B cell (primary cell): Measurements from ENCODE around the gene DLGAP3. TPM values are rescaled to one million over a fixed set of nuclear protein-coding genes. Genes with fewer than 3 reads are reported as not detected.

Source experiments
- ATAC-seq: fragments of 200-7000 bp; cut with Tn5 transposase; one replicate; pipeline ENCODE4 v1.10.0; 2021; ENCODE audit warnings: low read depth, mild to moderate bottlenecking, moderate number of reproducible peaks, moderate library complexity
- CTCF ChIA-PET: fragments of 350-600 bp; sonication (Branson Sonifier 250); formaldehyde crosslinking; loops from one replicate; lab custom pipeline; 2021; ENCODE audit warnings: antibody characterized with exemption, inconsistent platforms; lab: Charles Lee
- POLR2A ChIA-PET: fragments of 350-600 bp; sonication (Branson Sonifier 250); formaldehyde crosslinking; loops from one replicate; lab custom pipeline; 2021; ENCODE audit warnings: antibody characterized with exemption; lab: Charles Lee
- DNase-seq: peaks from one replicate; pipeline ENCODE4 v3.0.0; 2013
- H2AFZ ChIP-seq: 2 replicates; pipeline ENCODE4 v1.6.1; 2012; ENCODE audit warnings: mild to moderate bottlenecking, low read depth, low read length; ENCODE audit not compliant: insufficient read depth, poor library complexity, severe bottlenecking
- H3K27ac ChIP-seq, 2 donors: 1 replicate in 1 of 2; 2 replicates in 1 of 2; pipeline ENCODE4 v1.5.1; 2012 to 2013; ENCODE audit warnings: low read length in 2 of 2, mild to moderate bottlenecking in 2 of 2, moderate library complexity in 1 of 2
- H3K27me3 ChIP-seq, 4 experiments: fragments of 200-600 bp in 1 of 4; sonication (generic) in 1 of 4; replicated peaks in 1 of 4; 1 replicate in 2 of 4; 2 replicates in 2 of 4; pipeline versions ENCODE4 v1.6.1 to v1.7.0; 2013 to 2016; ENCODE audit warnings: low read length in 3 of 4, mild to moderate bottlenecking in 2 of 4, mixed read lengths in 1 of 4, moderate library complexity in 1 of 4; ENCODE audit not compliant: insufficient read depth in 4 of 4, control insufficient read depth in 3 of 4; ENCODE audit errors: control extremely low read depth in 1 of 4
- H3K36me3 ChIP-seq, 2 experiments: replicated peaks in 1 of 2; 1 replicate in 1 of 2; 2 replicates in 1 of 2; pipeline versions ENCODE4 v1.6.1 to v1.7.1; 2013; ENCODE audit warnings: low read length in 1 of 2; ENCODE audit not compliant: insufficient read depth in 2 of 2, control insufficient read depth in 1 of 2; ENCODE audit errors: control extremely low read depth in 1 of 2, extremely low read depth in 1 of 2
- H3K4me1 ChIP-seq, 2 donors: fragments of 200-600 bp in 1 of 2; sonication (generic) in 1 of 2; 1 replicate in 1 of 2; 2 replicates in 1 of 2; pipeline versions ENCODE4 v1.5.1 to v1.6.1; 2013 to 2017; ENCODE audit warnings: low read length in 2 of 2; ENCODE audit not compliant: control insufficient read depth in 2 of 2, insufficient read depth in 2 of 2
- H3K4me2 ChIP-seq: replicated peaks from 2 replicates; pipeline ENCODE3; 2012; ENCODE audit warnings: mild to moderate bottlenecking, low read depth, low read length; ENCODE audit not compliant: poor library complexity, severe bottlenecking
- H3K4me3 ChIP-seq, 5 experiments: fragments of 200-600 bp in 1 of 5; sonication (generic) in 1 of 5; 1 replicate in 3 of 5; 2 replicates in 2 of 5; pipeline versions ENCODE4 v1.5.1 to v1.7.0; 2011 to 2016; ENCODE audit warnings: low read length in 4 of 5, mild to moderate bottlenecking in 4 of 5, low read depth in 2 of 5, control low read depth in 1 of 5, moderate library complexity in 1 of 5; ENCODE audit not compliant: insufficient read depth in 1 of 5; ENCODE audit errors: control extremely low read depth in 1 of 5, extremely low read depth in 1 of 5
- H3K79me2 ChIP-seq: fragments of 200-600 bp; sonication (generic); one replicate; pipeline ENCODE4 v1.6.0; 2016; ENCODE audit warnings: low read length; ENCODE audit not compliant: control insufficient read depth, insufficient read depth
- H3K9ac ChIP-seq: fragments of 200-600 bp; sonication (generic); 2 replicates; pipeline ENCODE4 v1.6.1; 2017; ENCODE audit warnings: mild to moderate bottlenecking, low read length, moderate library complexity
- H3K9me3 ChIP-seq, 3 donors: one replicate each; pipeline versions ENCODE4 v1.6.1 to v1.7.1; 2013; ENCODE audit warnings: low read length in 2 of 3; ENCODE audit not compliant: control insufficient read depth in 2 of 3, insufficient read depth in 1 of 3; ENCODE audit errors: control extremely low read depth in 1 of 3
- H4K20me1 ChIP-seq: 2 replicates; pipeline ENCODE4 v1.6.0; 2012; ENCODE audit warnings: mild to moderate bottlenecking, low read length; ENCODE audit not compliant: insufficient read depth, control insufficient read depth, poor library complexity, severe bottlenecking
- H3K27ac Mint-ChIP-seq: one replicate; pipeline ENCODE4 v1.8.0; 2021; ENCODE audit warnings: mixed read lengths
- H3K27me3 Mint-ChIP-seq: one replicate; pipeline ENCODE4 v1.8.0; 2021; ENCODE audit warnings: mixed read lengths
- H3K4me1 Mint-ChIP-seq: one replicate; pipeline ENCODE4 v1.8.0; 2021; ENCODE audit warnings: mixed read lengths
- H3K4me3 Mint-ChIP-seq: one replicate; pipeline ENCODE4 v1.8.0; 2021; ENCODE audit warnings: mixed read lengths
- H3K9me3 Mint-ChIP-seq: one replicate; pipeline ENCODE4 v1.8.0; 2022; ENCODE audit warnings: mixed read lengths; ENCODE audit not compliant: insufficient read depth
- EZH2 ChIP-seq: IDR thresholded peaks from 2 replicates; pipeline ENCODE4 v1.6.1; 2012; ENCODE audit warnings: borderline replicate concordance, low read depth, mild to moderate bottlenecking, moderate library complexity, low read length; ENCODE audit not compliant: insufficient read depth, poor library complexity, severe bottlenecking
- WGBS: methylation state at CpG from one replicate; pipeline ENCODE4 v1.1.5; 2013; ENCODE audit warnings: missing lambda C conversion rate; ENCODE audit not compliant: insufficient coverage; 5-methylcytosine and 5-hydroxymethylcytosine counted together
- intact Hi-C: fragments of 100-400 bp; cut with micrococcal nuclease; formaldehyde crosslinking; loops from one replicate; pipeline ENCODE4 v1.10.0; 2022
- polyA plus RNA-seq: library from polyadenylated mRNA; depleted of rRNA; stranded (reverse); fragments of >200 nt; gene quantifications from 2 replicates; pipeline ENCODE4 v1.2.3, GENCODE V29; 2012
- total RNA-seq, 2 donors: library from RNA; stranded (reverse); fragments of 120-200 nt in 1 of 2; gene quantifications; 1 replicate in 1 of 2; 2 replicates in 1 of 2; pipeline versions ENCODE4 v1.2.3 to v1.2.4, GENCODE V29; 2013 to 2022
- TF ChIP-seq, protein P1 (sequence below): fragments of 200-600 bp; IDR thresholded peaks from one replicate; pipeline ENCODE4 v1.8.0; 2022; ENCODE audit warnings: antibody characterized with exemption, mild to moderate bottlenecking

The DLGAP3 gene
- total and polyA plus RNA-seq, 2 donors (not counting 1 experiment from before 2014, with no cell fraction given), result 2.3 to 2.4 TPM

GRCh38 chr1:34865981-34866761, 63.3 kb downstream of the DLGAP3 start:
- H3K27ac Mint-ChIP-seq, result peak overlapping the region; percentile 94
- H3K4me2 ChIP-seq, result peak overlapping the region; percentile 90
- H3K9me3 Mint-ChIP-seq, result no peaks in the 10 kb centered on the region
- peak overlapping the region; percentile 75 to 81 for H3K27ac ChIP-seq
- peak overlapping the region; percentile 78 for H3K9ac ChIP-seq
- H2AFZ ChIP-seq, result peak overlapping the region; percentile 91
- H4K20me1 ChIP-seq, result no peaks in the 10 kb centered on the region
- no peaks in the 10 kb centered on the region for H3K27me3 Mint-ChIP-seq
- H3K4me1 ChIP-seq, result peaks cover 9 to 17% of the 10 kb centered on the region in 2 donors
- H3K36me3 ChIP-seq, result no peaks in the 10 kb centered on the region
- H3K79me2 ChIP-seq, result peaks cover 1% of the 10 kb centered on the region
- H3K4me3 Mint-ChIP-seq, result peak overlapping the region; percentile 96
- ChIA-PET CTCF (interaction anchor here (0.6 to 3.8 kb wide), 11 partner anchors 8 to 119 kb away, joined by 3 to 35 read pairs (median 4); partner anchors contain the start of gene TMEM35B), POLR2A (interaction anchor here (0.6 to 1.2 kb wide), 4 partner anchors 19 to 692 kb away, joined by 3 to 4 read pairs (median 3); partner anchors contain the start of genes NCDN, SFPQ and ZMYM1)
- H3K4me3 ChIP-seq, result peak overlapping the region; percentile 30 to 78 (median 76)
- WGBS, result 2% methylated on average over 81 of the region's 81 CpGs
- intact Hi-C loops, result loop anchor here (1.0 to 5.0 kb wide), 5 partner anchors 14 to 326 kb away; partner anchors contain the start of genes SFPQ, ZMYM1 and ZMYM6
- no peaks in the 10 kb centered on the region for H3K9me3 ChIP-seq
- no peaks in the 10 kb centered on the region for H3K27me3 ChIP-seq
- H3K4me1 Mint-ChIP-seq, result peaks cover 32% of the 10 kb centered on the region
- ATAC-seq, result peak; percentile 78
- DNase-seq, result peak; percentile 96
- no peak for TF ChIP-seq EZH2
- TF ChIP-seq, protein P1, sequence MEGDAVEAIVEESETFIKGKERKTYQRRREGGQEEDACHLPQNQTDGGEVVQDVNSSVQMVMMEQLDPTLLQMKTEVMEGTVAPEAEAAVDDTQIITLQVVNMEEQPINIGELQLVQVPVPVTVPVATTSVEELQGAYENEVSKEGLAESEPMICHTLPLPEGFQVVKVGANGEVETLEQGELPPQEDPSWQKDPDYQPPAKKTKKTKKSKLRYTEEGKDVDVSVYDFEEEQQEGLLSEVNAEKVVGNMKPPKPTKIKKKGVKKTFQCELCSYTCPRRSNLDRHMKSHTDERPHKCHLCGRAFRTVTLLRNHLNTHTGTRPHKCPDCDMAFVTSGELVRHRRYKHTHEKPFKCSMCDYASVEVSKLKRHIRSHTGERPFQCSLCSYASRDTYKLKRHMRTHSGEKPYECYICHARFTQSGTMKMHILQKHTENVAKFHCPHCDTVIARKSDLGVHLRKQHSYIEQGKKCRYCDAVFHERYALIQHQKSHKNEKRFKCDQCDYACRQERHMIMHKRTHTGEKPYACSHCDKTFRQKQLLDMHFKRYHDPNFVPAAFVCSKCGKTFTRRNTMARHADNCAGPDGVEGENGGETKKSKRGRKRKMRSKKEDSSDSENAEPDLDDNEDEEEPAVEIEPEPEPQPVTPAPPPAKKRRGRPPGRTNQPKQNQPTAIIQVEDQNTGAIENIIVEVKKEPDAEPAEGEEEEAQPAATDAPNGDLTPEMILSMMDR, result peak; percentile 98

- no peaks in the 10 kb centered on the region for H3K9me3 Mint-ChIP-seq
- ChIA-PET CTCF (interaction anchor here (0.6 to 3.8 kb wide), 4 partner anchors 7 to 357 kb away, joined by 3 to 35 read pairs (median 4); no protein-coding TSS in a partner anchor), POLR2A (interaction anchor here (1.0 kb wide), 1 partner anchor 20 kb away, joined by 3 read pairs; no protein-coding TSS in a partner anchor)
- no peak for TF ChIP-seq EZH2
- peak overlapping the region in 4 of 5 experiments; percentile 60 to 78 (median 76) for H3K4me3 ChIP-seq
- ATAC-seq (no peak), DNase-seq (no peak)
- H3K36me3 ChIP-seq, result no peaks in the 10 kb centered on the region
- peak overlapping the region in 1 of 2 donors; percentile 81 for H3K27ac ChIP-seq
- H3K79me2 ChIP-seq, result peaks cover 4% of the 10 kb centered on the region
- peak overlapping the region; percentile 37 for H3K27ac Mint-ChIP-seq
- H4K20me1 ChIP-seq, result no peaks in the 10 kb centered on the region
- intact Hi-C loops, result loop anchor here (5.0 kb wide), 1 partner anchor 327 kb away; the partner anchor contains the start of gene SFPQ
- H3K9me3 ChIP-seq, result no peaks in the 10 kb centered on the region
- H3K9ac ChIP-seq, result peak overlapping the region; percentile 78
- peaks cover 9 to 17% of the 10 kb centered on the region in 2 donors for H3K4me1 ChIP-seq
- no peaks in the 10 kb centered on the region for H3K27me3 ChIP-seq
- H2AFZ ChIP-seq, result peak overlapping the region; percentile 91
- peak overlapping the region; percentile 67 for H3K4me3 Mint-ChIP-seq
- peak overlapping the region; percentile 90 for H3K4me2 ChIP-seq
- peaks cover 29% of the 10 kb centered on the region for H3K4me1 Mint-ChIP-seq
- no peaks in the 10 kb centered on the region for H3K27me3 Mint-ChIP-seq
- 11% methylated on average over 23 of the region's 25 CpGs for WGBS
These were observed 63.9 kb downstream of the DLGAP3 start for GRCh38 chr1:34865573-34865972.
